ENCODE measurements around the gene NRGN.

Gene NRGN

DNA sequence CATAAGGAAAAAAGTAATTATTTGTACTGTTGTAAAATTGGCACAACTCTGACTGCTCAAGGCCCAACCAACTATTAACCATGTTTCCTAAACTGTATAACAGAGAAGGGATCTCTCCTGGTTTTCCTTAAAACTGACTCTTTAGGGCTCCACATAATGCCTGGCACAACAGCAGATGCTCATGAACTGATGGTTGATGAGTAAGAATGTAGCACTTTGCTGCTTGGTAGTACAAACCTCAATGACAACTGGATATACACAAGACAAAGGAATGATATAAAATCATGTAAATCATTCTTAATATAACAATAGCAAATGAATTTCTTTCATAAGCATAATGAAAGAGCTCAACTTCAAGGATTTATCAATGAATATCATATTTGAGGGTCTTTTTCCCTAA, 48.8 kb downstream of the NRGN start:
- DNase-seq (ENCODE audit: low read depth) = peak; percentile 29

DNA sequence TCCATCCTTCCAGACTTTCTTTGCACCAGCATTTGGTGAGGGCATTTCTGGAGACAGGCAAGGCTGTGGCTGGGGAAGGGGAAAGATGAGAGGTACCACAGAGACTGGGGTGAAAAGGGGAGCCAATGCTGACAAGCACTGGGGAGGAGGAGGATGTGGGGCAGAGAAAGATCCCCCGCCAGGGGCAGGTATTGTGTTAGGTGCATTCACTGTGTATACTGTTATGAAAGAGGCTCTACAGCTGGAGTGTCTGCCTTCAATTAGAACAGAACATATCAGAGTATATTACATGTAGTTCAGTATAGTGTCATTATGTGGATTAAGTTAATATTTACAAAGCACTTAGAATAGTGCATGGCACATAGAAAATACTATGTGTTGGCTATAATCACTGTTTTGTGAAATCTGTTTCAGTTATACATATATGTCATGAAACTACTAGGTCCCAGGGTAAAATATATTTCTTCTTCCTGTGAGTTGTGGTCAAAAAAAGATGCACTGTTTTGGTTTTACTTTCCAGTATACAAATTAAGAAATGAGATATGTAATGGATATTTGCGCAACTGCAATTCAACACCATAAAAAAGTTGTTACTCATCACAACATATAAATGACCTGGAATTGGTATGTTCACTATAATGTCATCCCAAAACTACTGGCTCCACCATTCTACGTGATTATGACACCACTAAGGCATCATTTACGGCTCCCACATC, 52.0 kb downstream of the NRGN start:
- DNase-seq (ENCODE audit: low read depth) = peak; percentile 30

DNA sequence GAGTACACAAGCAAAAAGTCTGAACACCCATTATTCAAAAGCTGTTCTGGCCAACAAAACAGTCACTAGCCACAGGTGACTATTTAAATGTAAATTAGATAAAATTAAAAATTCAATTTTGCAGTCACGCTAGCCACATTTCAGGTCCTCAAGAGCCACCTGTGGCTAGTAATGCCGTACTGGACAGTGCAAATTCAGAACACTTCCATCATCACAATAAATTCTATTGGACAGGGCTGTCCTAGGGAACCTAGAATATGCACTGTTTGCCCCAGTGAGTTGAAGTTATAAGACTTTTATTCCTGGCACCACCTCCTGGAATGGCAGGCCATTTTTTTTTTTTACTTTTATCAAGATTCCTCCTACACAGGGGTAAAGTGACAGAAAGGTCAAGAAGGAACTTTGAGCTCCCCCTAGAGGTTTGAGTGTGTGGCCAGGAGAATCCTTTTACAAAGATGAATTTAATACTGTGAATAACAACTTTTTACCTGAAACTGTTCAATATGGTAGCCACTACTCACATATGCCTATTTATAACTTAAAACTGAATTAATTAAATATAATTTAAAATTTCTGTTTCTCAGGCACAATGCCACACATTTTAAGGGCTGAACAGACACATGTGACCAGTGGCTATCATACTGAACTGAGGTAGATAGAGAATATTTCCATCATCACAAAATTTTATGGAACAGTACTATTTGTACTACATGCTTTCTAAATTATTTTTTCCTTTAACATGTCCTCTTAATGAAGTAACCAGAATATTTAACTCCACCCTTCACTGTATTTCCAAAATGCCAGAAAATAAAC, 53.9 kb downstream of the NRGN start:
- DNase-seq (ENCODE audit: low read depth) = peak; percentile 51

DNA sequence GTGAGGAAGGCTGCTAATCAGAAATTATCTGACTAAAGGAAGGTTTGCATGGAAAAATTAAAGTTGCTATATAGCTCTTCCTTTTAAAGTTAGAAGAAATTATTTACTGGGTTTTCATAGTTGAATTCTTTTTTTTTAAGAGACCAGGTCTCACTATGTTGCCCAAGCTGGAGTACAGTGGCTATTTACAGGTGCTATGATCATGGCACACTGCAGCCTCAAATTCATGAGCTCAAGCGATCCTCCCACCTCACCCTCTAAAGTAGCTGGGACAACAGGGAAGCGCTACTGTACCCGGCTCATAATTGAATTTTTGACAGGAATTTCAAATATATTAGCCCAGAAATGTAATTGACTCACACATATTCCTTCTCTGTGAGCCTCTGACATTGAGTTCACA, 56.6 kb downstream of the NRGN start:
- DNase-seq (ENCODE audit: low read depth) = no peak

Data from amniotic epithelial cell (primary cell).